SK-N-SH treated with all-trans-retinoic acid at 6 μM for 48 hours (cell line): ENCODE data around the gene RIPOR3.

Experiments
- ATAC-seq: fragments of 200-7000 bp; cut with Tn5 transposase; 3 replicates; pipeline ENCODE4 v1.9.1; 2020; ENCODE audit warnings: mild to moderate bottlenecking, moderate library complexity
- ARNTL ChIP-seq: fragments of 450-650 bp; formaldehyde crosslinking; IDR thresholded peaks from 2 replicates; pipeline ENCODE4 v1.5.0; 2020; ENCODE audit warnings: low read depth, mild to moderate bottlenecking, moderate library complexity, borderline replicate concordance
- BACH2 ChIP-seq: fragments of 250-450 bp; sonication (Bioruptor Pico); IDR thresholded peaks from 2 replicates; pipeline ENCODE4 v1.9.0; 2021; ENCODE audit warnings: mild to moderate bottlenecking, borderline replicate concordance
- CSDC2 ChIP-seq: fragments of 250-450 bp; sonication (Bioruptor Pico); IDR thresholded peaks from 2 replicates; pipeline ENCODE4 v1.5.0; 2020; ENCODE audit warnings: mild to moderate bottlenecking, moderate library complexity
- ESRRG ChIP-seq: fragments of 250-450 bp; sonication (Bioruptor Pico); IDR thresholded peaks from 2 replicates; pipeline ENCODE4 v1.6.1; 2021; ENCODE audit warnings: mild to moderate bottlenecking
- GLIS3 ChIP-seq: fragments of 250-450 bp; sonication (Bioruptor Pico); IDR thresholded peaks from 2 replicates; pipeline ENCODE4 v1.5.0; 2020; ENCODE audit warnings: mild to moderate bottlenecking, moderate library complexity
- ISL1 ChIP-seq: fragments of 250-450 bp; sonication (Bioruptor Pico); IDR thresholded peaks from 2 replicates; pipeline ENCODE4 v2.1.2; 2022; ENCODE audit warnings: mild to moderate bottlenecking, moderate library complexity
- OSR1 ChIP-seq: fragments of 250-450 bp; sonication (Bioruptor Pico); IDR thresholded peaks from 2 replicates; pipeline ENCODE4 v1.8.0; 2022; ENCODE audit warnings: moderate library complexity, mild to moderate bottlenecking, inconsistent platforms
- RARB ChIP-seq: fragments of 250-450 bp; sonication (Bioruptor Pico); IDR thresholded peaks from 2 replicates; pipeline ENCODE4 v1.8.0; 2021; ENCODE audit warnings: mild to moderate bottlenecking, moderate library complexity
- SNAI2 ChIP-seq: fragments of 250-450 bp; sonication (Bioruptor Pico); IDR thresholded peaks from 2 replicates; pipeline ENCODE4 v1.5.0; 2020; ENCODE audit warnings: mild to moderate bottlenecking, moderate library complexity
- TCF4 ChIP-seq: fragments of 250-450 bp; sonication (Bioruptor Pico); IDR thresholded peaks from 2 replicates; pipeline ENCODE4 v1.8.0; 2021; ENCODE audit warnings: mild to moderate bottlenecking, moderate library complexity, borderline replicate concordance
- TOX ChIP-seq: fragments of 250-450 bp; sonication (Bioruptor Pico); IDR thresholded peaks from 2 replicates; pipeline ENCODE4 v1.8.0; 2021; ENCODE audit warnings: mild to moderate bottlenecking, moderate library complexity, borderline replicate concordance
- ZFP3 ChIP-seq: fragments of 250-450 bp; sonication (Bioruptor Pico); IDR thresholded peaks from 2 replicates; pipeline ENCODE4 v1.5.0; 2020; ENCODE audit warnings: mild to moderate bottlenecking, moderate library complexity
- ZNF565 ChIP-seq: fragments of 450-650 bp; formaldehyde crosslinking; conservative IDR thresholded peaks from 2 replicates; pipeline ENCODE4 v1.5.0; 2020; ENCODE audit warnings: low read depth, mild to moderate bottlenecking, moderate library complexity
- ZNF70 ChIP-seq: fragments of 450-650 bp; formaldehyde crosslinking; IDR thresholded peaks from 2 replicates; pipeline ENCODE4 v1.5.0; 2020; ENCODE audit warnings: mild to moderate bottlenecking, moderate library complexity
- ZNF8 ChIP-seq: fragments of 450-650 bp; formaldehyde crosslinking; IDR thresholded peaks from 2 replicates; pipeline ENCODE4 v1.5.0; 2020; ENCODE audit warnings: mild to moderate bottlenecking, moderate library complexity
- TF ChIP-seq, protein P1 (sequence below): fragments of 250-450 bp; sonication (Bioruptor Pico); IDR thresholded peaks from 2 replicates; pipeline ENCODE4 v1.5.1; 2020; ENCODE audit warnings: low read depth, mild to moderate bottlenecking, moderate library complexity
- TF ChIP-seq, protein P2 (sequence below): fragments of 250-450 bp; sonication (Bioruptor Pico); IDR thresholded peaks from 2 replicates; pipeline ENCODE4 v1.8.0; 2020; ENCODE audit warnings: mild to moderate bottlenecking, moderate library complexity, borderline replicate concordance
- TF ChIP-seq, protein P3 (sequence below): fragments of 250-450 bp; sonication (Bioruptor Pico); IDR thresholded peaks from 2 replicates; pipeline ENCODE4 v1.5.0; 2020; ENCODE audit warnings: mild to moderate bottlenecking, moderate library complexity
- TF ChIP-seq, protein P4 (sequence below): fragments of 250-450 bp; sonication (Bioruptor Pico); IDR thresholded peaks from 2 replicates; pipeline ENCODE4 v1.8.0; 2021; ENCODE audit warnings: low read depth, mild to moderate bottlenecking, moderate library complexity, borderline replicate concordance

Gene RIPOR3

DNA sequence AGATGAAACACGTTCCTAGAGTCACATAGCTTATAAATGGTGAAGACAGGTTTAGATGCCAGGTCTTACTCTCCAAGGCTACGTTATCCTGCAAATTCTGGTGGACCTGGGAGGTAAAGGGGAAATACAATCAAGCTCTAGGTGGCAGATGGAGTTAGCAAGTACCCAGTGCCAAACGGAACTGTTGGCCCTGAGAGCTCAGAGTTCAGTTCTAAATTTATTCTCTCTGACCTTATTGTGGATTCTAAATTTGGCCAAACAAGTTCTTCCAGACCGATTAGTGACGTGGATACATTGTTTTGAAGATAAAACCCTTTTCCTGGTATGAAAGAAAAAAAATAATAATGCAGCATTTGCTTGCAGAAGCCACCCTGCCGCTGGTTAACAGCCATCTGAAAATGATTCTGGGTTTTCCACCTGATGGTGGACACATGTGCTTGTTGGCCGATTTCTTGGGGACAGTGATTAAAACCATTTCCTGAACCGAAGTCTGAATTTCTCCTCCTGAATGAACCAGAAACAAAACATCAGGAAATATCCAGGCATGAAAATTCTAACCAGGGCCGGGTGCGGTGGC, 32.5 kb downstream of the RIPOR3 start:
- TF ChIP-seq OSR1 (CRISPR knock-in tag), result no peak
- TF ChIP-seq, protein P1, sequence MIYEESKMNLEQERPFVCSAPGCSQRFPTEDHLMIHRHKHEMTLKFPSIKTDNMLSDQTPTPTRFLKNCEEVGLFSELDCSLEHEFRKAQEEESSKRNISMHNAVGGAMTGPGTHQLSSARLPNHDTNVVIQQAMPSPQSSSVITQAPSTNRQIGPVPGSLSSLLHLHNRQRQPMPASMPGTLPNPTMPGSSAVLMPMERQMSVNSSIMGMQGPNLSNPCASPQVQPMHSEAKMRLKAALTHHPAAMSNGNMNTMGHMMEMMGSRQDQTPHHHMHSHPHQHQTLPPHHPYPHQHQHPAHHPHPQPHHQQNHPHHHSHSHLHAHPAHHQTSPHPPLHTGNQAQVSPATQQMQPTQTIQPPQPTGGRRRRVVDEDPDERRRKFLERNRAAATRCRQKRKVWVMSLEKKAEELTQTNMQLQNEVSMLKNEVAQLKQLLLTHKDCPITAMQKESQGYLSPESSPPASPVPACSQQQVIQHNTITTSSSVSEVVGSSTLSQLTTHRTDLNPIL (CRISPR knock-in tag), result no peak
- no peak for TF ChIP-seq ZNF8
- no peak for TF ChIP-seq ARNTL (CRISPR knock-in tag)
- TF ChIP-seq CSDC2 (CRISPR knock-in tag), result no peak
- no peak for TF ChIP-seq GLIS3
- no peak for TF ChIP-seq ISL1 (CRISPR knock-in tag)
- TF ChIP-seq RARB, result no peak
- no peak for TF ChIP-seq TCF4
- no peak for TF ChIP-seq SNAI2 (CRISPR knock-in tag)
- TF ChIP-seq ZNF565, result no peak
- TF ChIP-seq, protein P2, sequence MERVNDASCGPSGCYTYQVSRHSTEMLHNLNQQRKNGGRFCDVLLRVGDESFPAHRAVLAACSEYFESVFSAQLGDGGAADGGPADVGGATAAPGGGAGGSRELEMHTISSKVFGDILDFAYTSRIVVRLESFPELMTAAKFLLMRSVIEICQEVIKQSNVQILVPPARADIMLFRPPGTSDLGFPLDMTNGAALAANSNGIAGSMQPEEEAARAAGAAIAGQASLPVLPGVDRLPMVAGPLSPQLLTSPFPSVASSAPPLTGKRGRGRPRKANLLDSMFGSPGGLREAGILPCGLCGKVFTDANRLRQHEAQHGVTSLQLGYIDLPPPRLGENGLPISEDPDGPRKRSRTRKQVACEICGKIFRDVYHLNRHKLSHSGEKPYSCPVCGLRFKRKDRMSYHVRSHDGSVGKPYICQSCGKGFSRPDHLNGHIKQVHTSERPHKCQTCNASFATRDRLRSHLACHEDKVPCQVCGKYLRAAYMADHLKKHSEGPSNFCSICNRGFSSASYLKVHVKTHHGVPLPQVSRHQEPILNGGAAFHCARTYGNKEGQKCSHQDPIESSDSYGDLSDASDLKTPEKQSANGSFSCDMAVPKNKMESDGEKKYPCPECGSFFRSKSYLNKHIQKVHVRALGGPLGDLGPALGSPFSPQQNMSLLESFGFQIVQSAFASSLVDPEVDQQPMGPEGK (CRISPR knock-in tag), result no peak
- TF ChIP-seq, protein P3, sequence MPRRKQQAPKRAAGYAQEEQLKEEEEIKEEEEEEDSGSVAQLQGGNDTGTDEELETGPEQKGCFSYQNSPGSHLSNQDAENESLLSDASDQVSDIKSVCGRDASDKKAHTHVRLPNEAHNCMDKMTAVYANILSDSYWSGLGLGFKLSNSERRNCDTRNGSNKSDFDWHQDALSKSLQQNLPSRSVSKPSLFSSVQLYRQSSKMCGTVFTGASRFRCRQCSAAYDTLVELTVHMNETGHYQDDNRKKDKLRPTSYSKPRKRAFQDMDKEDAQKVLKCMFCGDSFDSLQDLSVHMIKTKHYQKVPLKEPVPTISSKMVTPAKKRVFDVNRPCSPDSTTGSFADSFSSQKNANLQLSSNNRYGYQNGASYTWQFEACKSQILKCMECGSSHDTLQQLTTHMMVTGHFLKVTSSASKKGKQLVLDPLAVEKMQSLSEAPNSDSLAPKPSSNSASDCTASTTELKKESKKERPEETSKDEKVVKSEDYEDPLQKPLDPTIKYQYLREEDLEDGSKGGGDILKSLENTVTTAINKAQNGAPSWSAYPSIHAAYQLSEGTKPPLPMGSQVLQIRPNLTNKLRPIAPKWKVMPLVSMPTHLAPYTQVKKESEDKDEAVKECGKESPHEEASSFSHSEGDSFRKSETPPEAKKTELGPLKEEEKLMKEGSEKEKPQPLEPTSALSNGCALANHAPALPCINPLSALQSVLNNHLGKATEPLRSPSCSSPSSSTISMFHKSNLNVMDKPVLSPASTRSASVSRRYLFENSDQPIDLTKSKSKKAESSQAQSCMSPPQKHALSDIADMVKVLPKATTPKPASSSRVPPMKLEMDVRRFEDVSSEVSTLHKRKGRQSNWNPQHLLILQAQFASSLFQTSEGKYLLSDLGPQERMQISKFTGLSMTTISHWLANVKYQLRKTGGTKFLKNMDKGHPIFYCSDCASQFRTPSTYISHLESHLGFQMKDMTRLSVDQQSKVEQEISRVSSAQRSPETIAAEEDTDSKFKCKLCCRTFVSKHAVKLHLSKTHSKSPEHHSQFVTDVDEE (CRISPR knock-in tag), result no peak
- TF ChIP-seq, protein P4, sequence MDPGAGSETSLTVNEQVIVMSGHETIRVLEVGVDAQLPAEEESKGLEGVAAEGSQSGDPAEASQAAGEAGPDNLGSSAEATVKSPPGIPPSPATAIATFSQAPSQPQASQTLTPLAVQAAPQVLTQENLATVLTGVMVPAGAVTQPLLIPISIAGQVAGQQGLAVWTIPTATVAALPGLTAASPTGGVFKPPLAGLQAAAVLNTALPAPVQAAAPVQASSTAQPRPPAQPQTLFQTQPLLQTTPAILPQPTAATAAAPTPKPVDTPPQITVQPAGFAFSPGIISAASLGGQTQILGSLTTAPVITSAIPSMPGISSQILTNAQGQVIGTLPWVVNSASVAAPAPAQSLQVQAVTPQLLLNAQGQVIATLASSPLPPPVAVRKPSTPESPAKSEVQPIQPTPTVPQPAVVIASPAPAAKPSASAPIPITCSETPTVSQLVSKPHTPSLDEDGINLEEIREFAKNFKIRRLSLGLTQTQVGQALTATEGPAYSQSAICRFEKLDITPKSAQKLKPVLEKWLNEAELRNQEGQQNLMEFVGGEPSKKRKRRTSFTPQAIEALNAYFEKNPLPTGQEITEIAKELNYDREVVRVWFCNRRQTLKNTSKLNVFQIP (CRISPR knock-in tag), result no peak
- no peak for TF ChIP-seq ZNF70
- no peak for TF ChIP-seq BACH2 (CRISPR knock-in tag)
- no peak for ATAC-seq

DNA sequence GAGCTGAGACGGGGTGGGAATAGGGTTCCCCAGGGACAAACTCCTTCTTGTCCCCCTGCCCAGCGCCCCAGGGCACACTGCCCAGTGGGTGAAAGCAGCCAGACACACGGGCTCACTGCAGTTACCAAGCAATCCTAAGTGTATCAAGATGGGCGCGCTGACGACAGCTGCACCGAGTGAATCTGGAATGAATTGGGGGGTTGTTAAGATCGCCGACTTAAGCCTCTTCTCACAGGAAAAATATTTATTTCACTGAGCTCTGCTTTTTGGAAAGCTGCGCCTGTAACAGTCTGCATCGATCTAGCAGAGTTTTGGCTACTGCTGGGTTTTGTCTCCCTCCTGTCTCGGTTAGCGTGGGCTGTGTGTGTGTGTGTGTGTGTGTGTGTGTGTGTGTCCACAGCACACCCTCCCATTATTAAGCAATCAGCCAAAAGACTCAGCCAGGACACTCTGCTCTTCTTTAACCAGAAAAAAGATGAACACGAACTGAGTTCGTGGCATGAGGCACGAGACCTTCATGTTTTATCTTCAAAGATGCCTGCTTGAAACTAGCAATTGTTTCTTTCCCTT, 35.9 kb downstream of the RIPOR3 start:
- peak; percentile 91 for ATAC-seq

More for the DNA sequence above, 35.9 kb downstream of the RIPOR3 start:
- TF ChIP-seq SNAI2 (CRISPR knock-in tag) (0 out of 2 replicates have a peak, but pooled peaks have one; percentile 11), RARB (no peak), BACH2 (CRISPR knock-in tag) (no peak), ZNF70 (no peak), ESRRG (CRISPR knock-in tag) (no peak), ZNF565 (no peak), TOX (CRISPR knock-in tag) (no peak), OSR1 (CRISPR knock-in tag) (no peak), CSDC2 (CRISPR knock-in tag) (0 out of 2 replicates have a peak, but pooled peaks have one; percentile 6), ZFP3 (CRISPR knock-in tag) (peak; percentile 42; the same call in 1 of the 2 replicates), ZNF8 (no peak), ISL1 (CRISPR knock-in tag) (peak; percentile 58), ARNTL (CRISPR knock-in tag) (no peak), TCF4 (no peak)
- TF ChIP-seq, protein P4 (CRISPR knock-in tag), result no peak
- TF ChIP-seq, protein P3 (CRISPR knock-in tag), result no peak
- TF ChIP-seq, protein P1 (CRISPR knock-in tag), result no peak
- TF ChIP-seq, protein P2 (CRISPR knock-in tag), result no peak
